OCI-LY1 (cell line): ENCODE results near the gene ABCA5.

Source experiments
- H2AFZ ChIP-seq: fragments of 200-600 bp; sonication (generic), shearing (Covaris generic); 2 replicates; pipeline ENCODE4 v1.6.0; 2014; ENCODE audit warnings: antibody characterized with exemption, mild to moderate bottlenecking, low read length
- H3F3A ChIP-seq: fragments of 200-600 bp; sonication (generic), shearing (Covaris generic); 2 replicates; pipeline ENCODE4 v1.6.0; 2014; ENCODE audit warnings: mild to moderate bottlenecking, antibody characterized with exemption, low read length, moderate library complexity; ENCODE audit not compliant: insufficient read depth
- H3K27ac ChIP-seq: fragments of 200-600 bp; sonication (generic); 2 replicates; pipeline ENCODE4 v1.5.1; 2014; ENCODE audit warnings: low read length, mixed run types, mild to moderate bottlenecking, low read depth; ENCODE audit not compliant: poor library complexity, severe bottlenecking
- H3K27me3 ChIP-seq: fragments of 200-600 bp; sonication (generic); 2 replicates; pipeline ENCODE4 v1.6.0; 2014; ENCODE audit warnings: antibody characterized with exemption, mild to moderate bottlenecking, low read length, moderate library complexity; ENCODE audit not compliant: insufficient read depth
- H3K36me3 ChIP-seq: fragments of 200-600 bp; sonication (generic); 2 replicates; pipeline ENCODE4 v1.6.1; 2014; ENCODE audit warnings: mild to moderate bottlenecking, antibody characterized with exemption, low read length, moderate library complexity, mixed read lengths; ENCODE audit not compliant: insufficient read depth
- H3K4me1 ChIP-seq: fragments of 200-600 bp; sonication (generic); 2 replicates; pipeline ENCODE4 v1.5.1; 2014; ENCODE audit warnings: mild to moderate bottlenecking, low read length, moderate library complexity; ENCODE audit not compliant: insufficient read depth, severe bottlenecking
- H3K4me2 ChIP-seq: fragments of 200-600 bp; sonication (generic), shearing (Covaris generic); 2 replicates; pipeline ENCODE4 v1.6.1; 2014; ENCODE audit warnings: low read length
- H3K4me3 ChIP-seq: fragments of 200-600 bp; sonication (generic); 2 replicates; pipeline ENCODE4 v1.5.1; 2014; ENCODE audit warnings: low read length, low read depth, mild to moderate bottlenecking, mixed read lengths; ENCODE audit not compliant: poor library complexity, severe bottlenecking
- H3K79me2 ChIP-seq: fragments of 200-600 bp; shearing (Covaris generic); 2 replicates; pipeline ENCODE4 v1.6.1; 2016; ENCODE audit warnings: mixed run types, low read length, mixed read lengths; ENCODE audit not compliant: insufficient read depth
- H3K9ac ChIP-seq: fragments of 200-600 bp; sonication (generic), shearing (Covaris generic); 2 replicates; pipeline ENCODE4 v1.6.1; 2014; ENCODE audit warnings: mild to moderate bottlenecking, low read length, mixed read lengths
- H3K9me2 ChIP-seq: fragments of 200-600 bp; sonication (generic), shearing (Covaris generic); 2 replicates; pipeline ENCODE4 v1.6.1; 2014; ENCODE audit warnings: low read depth, mild to moderate bottlenecking, low read length, mixed read lengths
- H3K9me3 ChIP-seq: fragments of 200-600 bp; shearing (Covaris generic); 2 replicates; pipeline ENCODE4 v1.6.1; 2014; ENCODE audit warnings: low read length, mixed read lengths
- H4K20me1 ChIP-seq: fragments of 200-600 bp; sonication (generic), shearing (Covaris generic); 2 replicates; pipeline ENCODE4 v1.6.0; 2016; ENCODE audit warnings: mild to moderate bottlenecking, low read length; ENCODE audit not compliant: insufficient read depth
- EZH2 ChIP-seq: fragments of 200-600 bp; sonication (generic), shearing (Covaris generic); IDR thresholded peaks from 2 replicates; pipeline ENCODE4 v1.8.0; 2017; ENCODE audit warnings: borderline replicate concordance, mixed run types, mild to moderate bottlenecking, antibody characterized with exemption, low read length, moderate library complexity, mixed read lengths
- TF ChIP-seq, protein P1 (sequence below): fragments of 200-600 bp; sonication (generic), shearing (Covaris generic); IDR thresholded peaks from 2 replicates; pipeline ENCODE4 v1.5.1; 2017; ENCODE audit warnings: mild to moderate bottlenecking, antibody characterized with exemption, low read length, moderate library complexity, mixed read lengths

ABCA5 gene

DNA sequence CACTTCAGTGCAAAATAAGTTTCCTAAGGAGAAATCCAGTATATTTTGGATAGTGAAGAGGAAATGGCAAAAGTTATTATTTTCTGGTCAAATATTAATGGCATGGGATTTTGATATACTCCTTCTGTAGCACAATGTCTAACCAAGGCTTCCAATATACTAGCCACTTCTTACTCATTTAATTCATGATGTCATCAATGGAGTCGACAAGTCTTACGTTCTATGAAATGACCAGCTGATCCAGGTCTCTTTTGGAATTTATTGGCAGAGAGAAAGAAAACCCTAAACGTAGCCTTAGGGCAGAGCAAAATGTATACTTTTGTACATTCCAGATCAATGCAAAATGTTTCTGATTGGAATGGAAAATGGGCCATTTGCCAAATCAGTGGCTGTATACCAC, 90.0 kb downstream of the ABCA5 start:
- no peaks in the 10 kb centered on the region for H3K36me3 ChIP-seq
- no peak overlapping the region for H3K4me2 ChIP-seq
- H3K27ac ChIP-seq = no peak overlapping the region
- H3K4me3 ChIP-seq = no peak overlapping the region
- no peaks in the 10 kb centered on the region for H3F3A ChIP-seq
- no peaks in the 10 kb centered on the region for H3K4me1 ChIP-seq
- no peak overlapping the region for H3K9ac ChIP-seq
- no peak overlapping the region for H2AFZ ChIP-seq
- H3K79me2 ChIP-seq = no peaks in the 10 kb centered on the region
- no peaks in the 10 kb centered on the region for H3K9me3 ChIP-seq
- H3K27me3 ChIP-seq = no peaks in the 10 kb centered on the region
- no peaks in the 10 kb centered on the region for H4K20me1 ChIP-seq
- H3K9me2 ChIP-seq = no peaks in the 10 kb centered on the region
- TF ChIP-seq, protein P1, sequence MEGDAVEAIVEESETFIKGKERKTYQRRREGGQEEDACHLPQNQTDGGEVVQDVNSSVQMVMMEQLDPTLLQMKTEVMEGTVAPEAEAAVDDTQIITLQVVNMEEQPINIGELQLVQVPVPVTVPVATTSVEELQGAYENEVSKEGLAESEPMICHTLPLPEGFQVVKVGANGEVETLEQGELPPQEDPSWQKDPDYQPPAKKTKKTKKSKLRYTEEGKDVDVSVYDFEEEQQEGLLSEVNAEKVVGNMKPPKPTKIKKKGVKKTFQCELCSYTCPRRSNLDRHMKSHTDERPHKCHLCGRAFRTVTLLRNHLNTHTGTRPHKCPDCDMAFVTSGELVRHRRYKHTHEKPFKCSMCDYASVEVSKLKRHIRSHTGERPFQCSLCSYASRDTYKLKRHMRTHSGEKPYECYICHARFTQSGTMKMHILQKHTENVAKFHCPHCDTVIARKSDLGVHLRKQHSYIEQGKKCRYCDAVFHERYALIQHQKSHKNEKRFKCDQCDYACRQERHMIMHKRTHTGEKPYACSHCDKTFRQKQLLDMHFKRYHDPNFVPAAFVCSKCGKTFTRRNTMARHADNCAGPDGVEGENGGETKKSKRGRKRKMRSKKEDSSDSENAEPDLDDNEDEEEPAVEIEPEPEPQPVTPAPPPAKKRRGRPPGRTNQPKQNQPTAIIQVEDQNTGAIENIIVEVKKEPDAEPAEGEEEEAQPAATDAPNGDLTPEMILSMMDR = no peak
- no peak for TF ChIP-seq EZH2

DNA sequence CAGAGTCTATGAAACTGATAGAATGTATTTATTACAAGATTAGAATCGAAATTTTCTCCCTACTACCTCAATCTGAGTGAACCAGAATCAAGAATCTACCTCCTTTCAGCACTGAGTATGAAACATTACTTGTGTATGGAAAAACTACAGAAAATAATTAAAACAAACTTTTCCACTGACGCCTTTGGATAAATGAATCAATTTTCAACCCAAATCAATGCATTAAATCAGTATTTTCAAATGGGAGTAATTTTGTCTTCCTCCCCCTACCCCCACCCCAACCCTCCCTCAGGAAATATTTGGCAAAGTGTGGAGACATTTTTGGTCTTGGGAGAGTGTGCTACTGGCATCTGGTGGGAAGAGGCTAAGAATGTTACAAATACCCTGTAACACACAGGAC, 90.5 kb downstream of the ABCA5 start:
- TF ChIP-seq EZH2 = no peak
- TF ChIP-seq, protein P1 = no peak

DNA sequence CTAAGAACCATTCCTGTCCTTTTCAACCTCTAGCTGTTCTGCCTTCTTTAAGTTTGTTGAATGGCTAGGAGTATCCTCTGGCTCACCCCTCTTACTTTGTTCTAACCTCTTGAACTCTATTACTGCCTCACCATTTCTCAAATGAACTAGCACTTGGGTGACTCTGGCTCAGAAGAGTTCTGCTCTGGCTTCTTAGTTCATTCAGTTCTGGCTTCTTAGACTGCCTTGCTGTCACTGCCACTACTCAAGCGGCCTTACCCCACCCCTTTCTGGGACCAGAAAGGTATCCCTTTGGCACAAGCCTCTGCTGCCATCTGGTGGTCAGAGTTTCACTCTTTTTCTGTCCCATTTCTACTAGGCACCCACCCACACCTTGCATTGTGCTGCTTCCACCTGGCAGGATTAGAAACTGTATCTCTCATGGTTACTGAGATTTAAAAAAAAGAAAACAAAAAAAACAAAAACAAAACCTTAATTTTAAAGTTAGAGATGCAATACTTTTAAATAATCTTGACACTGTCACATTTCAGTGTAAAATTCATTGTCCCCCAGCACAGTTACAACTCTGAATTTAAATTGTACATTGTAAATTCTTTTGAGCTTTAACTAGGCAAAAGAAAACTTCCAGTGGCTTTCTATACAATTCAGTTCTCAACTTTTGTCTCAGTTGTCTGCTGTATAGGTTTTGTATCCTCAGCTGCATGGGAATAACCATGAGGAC, 91.4 kb downstream of the ABCA5 start:
- no peaks in the 10 kb centered on the region for H3K9me3 ChIP-seq
- H3K4me1 ChIP-seq = no peaks in the 10 kb centered on the region
- H3K79me2 ChIP-seq = no peaks in the 10 kb centered on the region
- H4K20me1 ChIP-seq = no peaks in the 10 kb centered on the region
- TF ChIP-seq, protein P1 = peak; percentile 77
- no peak for TF ChIP-seq EZH2
- no peak overlapping the region for H3K4me3 ChIP-seq
- no peaks in the 10 kb centered on the region for H3K27me3 ChIP-seq
- no peak overlapping the region for H2AFZ ChIP-seq
- H3K9me2 ChIP-seq = no peaks in the 10 kb centered on the region
- no peak overlapping the region for H3K4me2 ChIP-seq
- H3K36me3 ChIP-seq = no peaks in the 10 kb centered on the region
- no peak overlapping the region for H3K27ac ChIP-seq
- no peaks in the 10 kb centered on the region for H3F3A ChIP-seq
- H3K9ac ChIP-seq = no peak overlapping the region

More for the DNA sequence above, 90.5 kb downstream of the ABCA5 start:
- H3K27ac ChIP-seq = no peak overlapping the region
- H3K9ac ChIP-seq = no peak overlapping the region
- H4K20me1 ChIP-seq = no peaks in the 10 kb centered on the region
- no peaks in the 10 kb centered on the region for H3K79me2 ChIP-seq
- H3K4me1 ChIP-seq = no peaks in the 10 kb centered on the region
- H3K9me3 ChIP-seq = no peaks in the 10 kb centered on the region
- H3K4me2 ChIP-seq = no peak overlapping the region
- H2AFZ ChIP-seq = no peak overlapping the region
- H3K9me2 ChIP-seq = no peaks in the 10 kb centered on the region
- H3K36me3 ChIP-seq = no peaks in the 10 kb centered on the region
- H3K4me3 ChIP-seq = no peak overlapping the region
- no peaks in the 10 kb centered on the region for H3K27me3 ChIP-seq
- no peaks in the 10 kb centered on the region for H3F3A ChIP-seq
